HG02970 (cell line): ENCODE measurements around the gene CMC1.

Source experiments
- ATAC-seq: cut with Tn5 transposase; IDR thresholded peaks from one replicate; pipeline ENCODE4 v1.9.1; 2021; ENCODE audit warnings: mild to moderate bottlenecking, moderate library complexity, moderate number of reproducible peaks; ENCODE audit not compliant: unreplicated experiment, low FRiP score

Gene CMC1

GRCh38 chr3:28295898-28296490 lies 54.6 kb downstream of the CMC1 start:
- no peak for ATAC-seq

GRCh38 chr3:28299705-28300104 lies 58.3 kb downstream of the CMC1 start:
- ATAC-seq: no peak

GRCh38 chr3:28300345-28300962 lies 59.0 kb downstream of the CMC1 start:
- no peak for ATAC-seq

- ATAC-seq: no peak
Measured at GRCh38 chr3:28301688-28302087, 60.3 kb downstream of the CMC1 start.

- ATAC-seq: no peak
Measured at GRCh38 chr3:28308196-28308595, 66.8 kb downstream of the CMC1 start.

- no peak for ATAC-seq
Measured at GRCh38 chr3:28315711-28316110, 74.3 kb downstream of the CMC1 start.

- ATAC-seq: no peak
Measured at GRCh38 chr3:28316226-28316625, 74.8 kb downstream of the CMC1 start.

GRCh38 chr3:28317438-28318022 lies 76.1 kb downstream of the CMC1 start:
- peak; percentile 77 for ATAC-seq

GRCh38 chr3:28320981-28321380 lies 79.6 kb downstream of the CMC1 start:
- no peak for ATAC-seq

- ATAC-seq: no peak
Measured at GRCh38 chr3:28322464-28322863, 81.0 kb downstream of the CMC1 start.

GRCh38 chr3:28326458-28326926 lies 85.1 kb downstream of the CMC1 start:
- peak; percentile 59 for ATAC-seq

GRCh38 chr3:28328188-28329151 lies 87.1 kb downstream of the CMC1 start:
- no peak for ATAC-seq

GRCh38 chr3:28334552-28334951 lies 93.1 kb downstream of the CMC1 start:
- ATAC-seq: no peak

GRCh38 chr3:28335246-28335645 lies 93.8 kb downstream of the CMC1 start:
- no peak for ATAC-seq

- ATAC-seq: no peak
Measured at GRCh38 chr3:28337230-28337629, 95.8 kb downstream of the CMC1 start.

GRCh38 chr3:28343144-28343543 lies 101.7 kb downstream of the CMC1 start:
- no peak for ATAC-seq

GRCh38 chr3:28345690-28346089 lies 104.3 kb downstream of the CMC1 start:
- ATAC-seq: no peak

GRCh38 chr3:28347374-28348264 lies 106.2 kb downstream of the CMC1 start:
- no peak for ATAC-seq

GRCh38 chr3:28348265-28348628 lies 106.8 kb downstream of the CMC1 start:
- ATAC-seq: no peak
